ENCODE measurements around the gene TMTC2. TPM values are rescaled to one million over a fixed set of nuclear protein-coding genes. Genes with fewer than 3 reads are reported as not detected.

The TMTC2 gene
- total RNA-seq, 2 experiments from 2014 or later = 2.5 to 3.1 TPM

DNA sequence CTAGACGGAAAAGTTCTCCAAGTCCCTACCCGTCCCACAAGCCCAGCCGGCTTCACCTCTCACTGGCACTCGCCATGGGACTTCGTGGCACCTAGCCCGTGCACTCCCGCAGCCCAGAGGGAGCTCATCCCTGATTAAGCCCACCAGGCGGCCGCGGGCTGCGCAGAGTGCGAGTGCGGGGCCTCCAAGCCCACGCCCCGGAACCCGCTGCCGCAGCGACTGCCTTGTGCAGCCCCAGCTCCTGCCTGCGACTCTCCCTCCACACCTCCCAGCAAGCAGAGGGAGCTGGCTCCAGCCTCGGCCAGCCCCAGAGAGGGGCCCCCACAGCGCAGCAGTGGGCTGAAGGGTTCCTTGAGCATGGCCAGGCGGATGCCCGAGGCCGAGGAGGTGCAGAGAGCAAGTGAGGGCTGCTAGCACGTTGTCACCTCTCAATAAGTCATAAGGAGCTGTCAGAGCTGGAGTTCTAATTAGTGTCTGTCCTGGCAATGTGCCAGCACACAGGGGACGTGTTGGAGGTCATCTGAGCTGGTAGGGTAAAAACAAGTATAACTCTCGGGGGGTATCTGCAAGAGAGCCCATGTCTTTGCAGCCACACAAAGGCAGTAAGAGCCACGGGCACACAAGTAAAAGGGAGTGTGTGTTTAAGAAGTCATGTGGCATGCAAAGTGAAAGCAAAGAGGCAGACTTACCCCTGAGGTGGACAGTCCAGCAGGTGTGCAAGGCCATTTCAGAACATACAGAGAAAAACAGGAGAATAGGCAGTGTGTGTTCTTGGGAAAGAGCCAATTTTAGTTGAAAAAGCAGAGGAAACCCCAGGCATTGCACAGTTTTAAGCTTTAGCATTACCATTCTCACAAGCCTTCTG is 27.1 kb upstream of the TMTC2 start:
- CTCF ChIA-PET = interaction anchor here (1.1 kb wide), 1 partner anchor 27 kb away, joined by 4 read pairs; the partner anchor contains the start of gene TMTC2
- H3K9me3 Mint-ChIP-seq = no peaks in the 10 kb centered on the region

GRCh38 chr12:82660541-82661325 is 26.0 kb upstream of the TMTC2 start:
- Mint-ChIP-seq H3K4me3 (no peak overlapping the region), H3K4me1 (ENCODE audit: low read depth) (no peaks in the 10 kb centered on the region), H3K9me3 (no peaks in the 10 kb centered on the region), H3K27ac (no peak overlapping the region), H3K36me3 (ENCODE audit: low read depth) (no peaks in the 10 kb centered on the region), H3K27me3 (peaks cover 5% of the 10 kb centered on the region)
- DNase-seq = no peak
- CTCF ChIA-PET = no interaction called here
- no peak for ATAC-seq
- TF ChIP-seq, protein P1, sequence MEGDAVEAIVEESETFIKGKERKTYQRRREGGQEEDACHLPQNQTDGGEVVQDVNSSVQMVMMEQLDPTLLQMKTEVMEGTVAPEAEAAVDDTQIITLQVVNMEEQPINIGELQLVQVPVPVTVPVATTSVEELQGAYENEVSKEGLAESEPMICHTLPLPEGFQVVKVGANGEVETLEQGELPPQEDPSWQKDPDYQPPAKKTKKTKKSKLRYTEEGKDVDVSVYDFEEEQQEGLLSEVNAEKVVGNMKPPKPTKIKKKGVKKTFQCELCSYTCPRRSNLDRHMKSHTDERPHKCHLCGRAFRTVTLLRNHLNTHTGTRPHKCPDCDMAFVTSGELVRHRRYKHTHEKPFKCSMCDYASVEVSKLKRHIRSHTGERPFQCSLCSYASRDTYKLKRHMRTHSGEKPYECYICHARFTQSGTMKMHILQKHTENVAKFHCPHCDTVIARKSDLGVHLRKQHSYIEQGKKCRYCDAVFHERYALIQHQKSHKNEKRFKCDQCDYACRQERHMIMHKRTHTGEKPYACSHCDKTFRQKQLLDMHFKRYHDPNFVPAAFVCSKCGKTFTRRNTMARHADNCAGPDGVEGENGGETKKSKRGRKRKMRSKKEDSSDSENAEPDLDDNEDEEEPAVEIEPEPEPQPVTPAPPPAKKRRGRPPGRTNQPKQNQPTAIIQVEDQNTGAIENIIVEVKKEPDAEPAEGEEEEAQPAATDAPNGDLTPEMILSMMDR (IDR thresholded peaks at IDR 0.05) = no peak
- intact Hi-C loops (cut with micrococcal nuclease) = no loop called here
- POLR2A ChIA-PET = no interaction called here

More for the DNA sequence above, 27.1 kb upstream of the TMTC2 start:
- POLR2A ChIA-PET = no interaction called here
- TF ChIP-seq, protein P1 (IDR thresholded peaks at IDR 0.05) = no peak
- H3K4me1 Mint-ChIP-seq (ENCODE audit: low read depth) = no peaks in the 10 kb centered on the region
- no peaks in the 10 kb centered on the region for H3K36me3 Mint-ChIP-seq (ENCODE audit: low read depth)
- intact Hi-C loops (cut with micrococcal nuclease) = no loop called here
- H3K27ac Mint-ChIP-seq = no peak overlapping the region
- DNase-seq (no peak), ATAC-seq (no peak)
- H3K4me3 Mint-ChIP-seq = no peak overlapping the region
- H3K27me3 Mint-ChIP-seq = peaks cover 5% of the 10 kb centered on the region

DNA sequence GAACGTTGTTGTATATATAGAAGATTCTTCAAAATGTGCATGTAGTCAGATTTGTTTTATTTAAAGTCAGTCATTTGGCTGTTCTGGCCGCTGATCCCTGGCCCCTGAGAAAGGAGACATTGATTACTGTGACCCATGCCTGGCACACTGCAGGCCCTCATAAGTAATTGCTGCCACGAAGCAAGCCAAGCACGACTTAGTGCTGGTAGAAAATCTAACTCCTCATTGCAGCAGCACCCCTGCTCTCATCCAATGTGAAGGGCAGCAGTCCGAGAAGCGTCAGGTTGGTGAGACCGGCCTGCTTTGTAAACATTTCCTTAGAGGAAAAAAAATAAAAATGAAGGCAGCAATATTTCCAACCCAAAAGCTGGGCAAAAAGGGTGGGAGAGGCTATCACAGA is 22.8 kb upstream of the TMTC2 start:
- no peaks in the 10 kb centered on the region for H3K36me3 Mint-ChIP-seq (ENCODE audit: low read depth)
- no peaks in the 10 kb centered on the region for H3K4me1 Mint-ChIP-seq (ENCODE audit: low read depth)
- H3K27me3 Mint-ChIP-seq = peaks cover 11% of the 10 kb centered on the region
- ChIA-PET CTCF (interaction anchor here (2.0 kb wide), 1 partner anchor 22 kb away, joined by 4 read pairs; no protein-coding TSS in a partner anchor), POLR2A (no interaction called here)
- TF ChIP-seq, protein P1 (IDR thresholded peaks at IDR 0.05) = no peak
- intact Hi-C loops (cut with micrococcal nuclease) = no loop called here
- DNase-seq = no peak
- H3K9me3 Mint-ChIP-seq = no peaks in the 10 kb centered on the region
- no peak for ATAC-seq
- H3K27ac Mint-ChIP-seq = no peak overlapping the region
- H3K4me3 Mint-ChIP-seq = no peak overlapping the region

- intact Hi-C loops (cut with micrococcal nuclease) = no loop called here
- Mint-ChIP-seq H3K4me3 (no peak overlapping the region), H3K4me1 (ENCODE audit: low read depth) (no peaks in the 10 kb centered on the region), H3K9me3 (no peaks in the 10 kb centered on the region), H3K27me3 (peaks cover 13% of the 10 kb centered on the region), H3K27ac (no peak overlapping the region), H3K36me3 (ENCODE audit: low read depth) (no peaks in the 10 kb centered on the region)
- ATAC-seq = no peak
- ChIA-PET POLR2A (no interaction called here), CTCF (interaction anchor here (2.0 kb wide), 1 partner anchor 21 kb away, joined by 4 read pairs; no protein-coding TSS in a partner anchor)
- no peak for DNase-seq
- TF ChIP-seq, protein P1 (IDR thresholded peaks at IDR 0.05) = no peak
These were observed 21.4 kb upstream of the TMTC2 start for GRCh38 chr12:82665142-82665923.

Data from activated CD8-positive, alpha-beta T cell treated with anti-CD3 and anti-CD28 coated beads for 36 hours (primary cell).